ENCODE data around the gene TULP4.
A peak's percentile ranks its signal among the peaks of the same experiment; 100 is the strongest.

TULP4 gene

GRCh38 chr6:158437571-158437970 lies 125.3 kb downstream of the TULP4 start:
- H3K4me1 ChIP-seq (ENCODE audit: insufficient read depth, low read length) = no peaks in the 10 kb centered on the region

GRCh38 chr6:158438226-158438625 lies 126.0 kb downstream of the TULP4 start:
- Histone ChIP-seq H3K9ac (ENCODE audit: low read depth, low read length) (no peak overlapping the region), H3K9me3 (ENCODE audit: control insufficient read depth, insufficient read depth, low read length) (no peaks in the 10 kb centered on the region), H3K4me1 (ENCODE audit: insufficient read depth, low read length) (no peaks in the 10 kb centered on the region), H3K36me3 (ENCODE audit: insufficient read depth, low read length) (no peaks in the 10 kb centered on the region)

More at GRCh38 chr6:158437571-158437970, 125.3 kb downstream of the TULP4 start:
- H3K9ac ChIP-seq (ENCODE audit: low read depth, low read length) = no peak overlapping the region
- no peaks in the 10 kb centered on the region for H3K9me3 ChIP-seq (ENCODE audit: control insufficient read depth, insufficient read depth, low read length)
- no peaks in the 10 kb centered on the region for H3K36me3 ChIP-seq (ENCODE audit: insufficient read depth, low read length)

GRCh38 chr6:158439255-158439654 lies 127.0 kb downstream of the TULP4 start:
- Histone ChIP-seq H3K9ac (ENCODE audit: low read depth, low read length) (no peak overlapping the region), H3K9me3 (ENCODE audit: control insufficient read depth, insufficient read depth, low read length) (no peaks in the 10 kb centered on the region), H3K36me3 (ENCODE audit: insufficient read depth, low read length) (no peaks in the 10 kb centered on the region), H3K4me1 (ENCODE audit: insufficient read depth, low read length) (no peaks in the 10 kb centered on the region)

- no peak overlapping the region for H3K9ac ChIP-seq (ENCODE audit: low read depth, low read length)
- H3K9me3 ChIP-seq (ENCODE audit: control insufficient read depth, insufficient read depth, low read length) = no peaks in the 10 kb centered on the region
- no peaks in the 10 kb centered on the region for H3K36me3 ChIP-seq (ENCODE audit: insufficient read depth, low read length)
- H3K4me1 ChIP-seq (ENCODE audit: insufficient read depth, low read length) = no peaks in the 10 kb centered on the region
Measured at GRCh38 chr6:158441716-158442215, 129.5 kb downstream of the TULP4 start.

- H3K36me3 ChIP-seq (ENCODE audit: insufficient read depth, low read length) = no peaks in the 10 kb centered on the region
- H3K9ac ChIP-seq (ENCODE audit: low read depth, low read length) = no peak overlapping the region
- no peaks in the 10 kb centered on the region for H3K9me3 ChIP-seq (ENCODE audit: control insufficient read depth, insufficient read depth, low read length)
- no peaks in the 10 kb centered on the region for H3K4me1 ChIP-seq (ENCODE audit: insufficient read depth, low read length)
Measured at GRCh38 chr6:158442306-158442705, 130.0 kb downstream of the TULP4 start.

- Histone ChIP-seq H3K9ac (ENCODE audit: low read depth, low read length) (no peak overlapping the region), H3K9me3 (ENCODE audit: control insufficient read depth, insufficient read depth, low read length) (no peaks in the 10 kb centered on the region)
Measured at GRCh38 chr6:158445426-158446085, 133.3 kb downstream of the TULP4 start.

GRCh38 chr6:158448856-158449255 lies 136.6 kb downstream of the TULP4 start:
- H3K4me1 ChIP-seq (ENCODE audit: insufficient read depth, low read length) = no peaks in the 10 kb centered on the region
- H3K36me3 ChIP-seq (ENCODE audit: insufficient read depth, low read length) = no peaks in the 10 kb centered on the region
- H3K9ac ChIP-seq (ENCODE audit: low read depth, low read length) = no peak overlapping the region
- H3K9me3 ChIP-seq (ENCODE audit: control insufficient read depth, insufficient read depth, low read length) = no peaks in the 10 kb centered on the region

More at GRCh38 chr6:158445426-158446085, 133.3 kb downstream of the TULP4 start:
- H3K4me1 ChIP-seq (ENCODE audit: insufficient read depth, low read length) = no peaks in the 10 kb centered on the region
- no peaks in the 10 kb centered on the region for H3K36me3 ChIP-seq (ENCODE audit: insufficient read depth, low read length)

- no peaks in the 10 kb centered on the region for H3K36me3 ChIP-seq (ENCODE audit: insufficient read depth, low read length)
- no peak overlapping the region for H3K9ac ChIP-seq (ENCODE audit: low read depth, low read length)
- H3K4me1 ChIP-seq (ENCODE audit: insufficient read depth, low read length) = peaks cover 4% of the 10 kb centered on the region
- H3K9me3 ChIP-seq (ENCODE audit: control insufficient read depth, insufficient read depth, low read length) = no peaks in the 10 kb centered on the region
Measured at GRCh38 chr6:158452191-158452590, 139.9 kb downstream of the TULP4 start.

- Histone ChIP-seq H3K9ac (ENCODE audit: low read depth, low read length) (no peak overlapping the region), H3K9me3 (ENCODE audit: control insufficient read depth, insufficient read depth, low read length) (no peaks in the 10 kb centered on the region), H3K36me3 (ENCODE audit: insufficient read depth, low read length) (no peaks in the 10 kb centered on the region; the same call in 1 of the 2 replicates), H3K4me1 (ENCODE audit: insufficient read depth, low read length) (peaks cover 31% of the 10 kb centered on the region)
Measured at GRCh38 chr6:158457131-158457530, 144.9 kb downstream of the TULP4 start.

- peaks cover 31% of the 10 kb centered on the region for H3K4me1 ChIP-seq (ENCODE audit: insufficient read depth, low read length)
- H3K9ac ChIP-seq (ENCODE audit: low read depth, low read length) = no peak overlapping the region
- no peaks in the 10 kb centered on the region for H3K9me3 ChIP-seq (ENCODE audit: control insufficient read depth, insufficient read depth, low read length)
- no peaks in the 10 kb centered on the region; the same call in 1 of the 2 replicates for H3K36me3 ChIP-seq (ENCODE audit: insufficient read depth, low read length)
Measured at GRCh38 chr6:158457616-158458278, 145.5 kb downstream of the TULP4 start.

- Histone ChIP-seq H3K4me1 (ENCODE audit: insufficient read depth, low read length) (peaks cover 37% of the 10 kb centered on the region), H3K9me3 (ENCODE audit: control insufficient read depth, insufficient read depth, low read length) (no peaks in the 10 kb centered on the region), H3K36me3 (ENCODE audit: insufficient read depth, low read length) (no peaks in the 10 kb centered on the region; the same call in 1 of the 2 replicates), H3K9ac (ENCODE audit: low read depth, low read length) (no peak overlapping the region)
Measured at GRCh38 chr6:158459726-158460125, 147.5 kb downstream of the TULP4 start.

GRCh38 chr6:158460602-158461169 lies 148.4 kb downstream of the TULP4 start:
- Histone ChIP-seq H3K9me3 (ENCODE audit: control insufficient read depth, insufficient read depth, low read length) (no peaks in the 10 kb centered on the region), H3K36me3 (ENCODE audit: insufficient read depth, low read length) (no peaks in the 10 kb centered on the region; the same call in 1 of the 2 replicates), H3K9ac (ENCODE audit: low read depth, low read length) (no peak overlapping the region), H3K4me1 (ENCODE audit: insufficient read depth, low read length) (peaks cover 44% of the 10 kb centered on the region)

GRCh38 chr6:158461954-158462353 lies 149.7 kb downstream of the TULP4 start:
- H3K9ac ChIP-seq (ENCODE audit: low read depth, low read length) = no peak overlapping the region
- no peaks in the 10 kb centered on the region; the same call in 1 of the 2 replicates for H3K36me3 ChIP-seq (ENCODE audit: insufficient read depth, low read length)
- H3K9me3 ChIP-seq (ENCODE audit: control insufficient read depth, insufficient read depth, low read length) = no peaks in the 10 kb centered on the region
- H3K4me1 ChIP-seq (ENCODE audit: insufficient read depth, low read length) = peaks cover 47% of the 10 kb centered on the region

GRCh38 chr6:158464483-158464882 lies 152.2 kb downstream of the TULP4 start:
- H3K4me1 ChIP-seq (ENCODE audit: insufficient read depth, low read length) = peaks cover 41% of the 10 kb centered on the region
- H3K9ac ChIP-seq (ENCODE audit: low read depth, low read length) = peak overlapping the region; percentile 22; the same call in 1 of the 2 replicates
- H3K9me3 ChIP-seq (ENCODE audit: control insufficient read depth, insufficient read depth, low read length) = no peaks in the 10 kb centered on the region
- no peaks in the 10 kb centered on the region; the same call in 1 of the 2 replicates for H3K36me3 ChIP-seq (ENCODE audit: insufficient read depth, low read length)
